HUES6 (cell line): ENCODE data around the gene CEACAM5.
"Not testable (repeated sequence)": the region's sequence is repeated elsewhere in the genome, so short reads cannot be mapped to it uniquely, and the experiment has no call there.

ENCODE experiments used
- H3K27ac ChIP-seq: 2 replicates; pipeline ENCODE4 v1.7.0; 2013; ENCODE audit warnings: low read depth, mild to moderate bottlenecking, low read length, inconsistent platforms
- H3K27me3 ChIP-seq: 2 replicates; pipeline ENCODE4 v1.6.1; 2013; ENCODE audit warnings: low read length; ENCODE audit not compliant: control insufficient read depth, insufficient read depth
- H3K36me3 ChIP-seq: 2 replicates; pipeline ENCODE4 v1.6.1; 2013; ENCODE audit warnings: low read length; ENCODE audit not compliant: control insufficient read depth, insufficient read depth
- H3K4me1 ChIP-seq: 2 replicates; pipeline ENCODE4 v1.6.1; 2013; ENCODE audit warnings: low read length; ENCODE audit not compliant: control insufficient read depth, insufficient read depth
- H3K4me3 ChIP-seq: 2 replicates; pipeline ENCODE4 v1.5.1; 2013; ENCODE audit warnings: low read depth, low read length
- H3K9ac ChIP-seq: one replicate; pipeline ENCODE4 v1.6.1; 2013; ENCODE audit warnings: mild to moderate bottlenecking, low read length
- H3K9me3 ChIP-seq: 2 replicates; pipeline ENCODE4 v1.6.1; 2013; ENCODE audit warnings: low read depth, low read length; ENCODE audit not compliant: control insufficient read depth, insufficient read depth

The CEACAM5 gene

GRCh38 chr19:41758846-41759245 lies 50.4 kb downstream of the CEACAM5 start:
- no peak overlapping the region for H3K27ac ChIP-seq
- H3K9ac ChIP-seq: no peak overlapping the region
- peaks cover 61% of the 10 kb centered on the region for H3K27me3 ChIP-seq
- no peaks in the 10 kb centered on the region for H3K36me3 ChIP-seq
- no peaks in the 10 kb centered on the region for H3K4me1 ChIP-seq
- no peaks in the 10 kb centered on the region for H3K9me3 ChIP-seq
- H3K4me3 ChIP-seq: no peak overlapping the region

GRCh38 chr19:41767115-41767514 lies 58.7 kb downstream of the CEACAM5 start:
- Histone ChIP-seq H3K4me1 (no peaks in the 10 kb centered on the region), H3K9ac (no peak overlapping the region), H3K27ac (no peak overlapping the region), H3K9me3 (no peaks in the 10 kb centered on the region), H3K4me3 (no peak overlapping the region), H3K27me3 (peaks cover 50% of the 10 kb centered on the region), H3K36me3 (no peaks in the 10 kb centered on the region)

GRCh38 chr19:41768105-41768504 lies 59.7 kb downstream of the CEACAM5 start:
- not testable (repeated sequence) for H3K4me3 ChIP-seq, H3K9me3 ChIP-seq, H3K9ac ChIP-seq, H3K36me3 ChIP-seq, H3K4me1 ChIP-seq, H3K27ac ChIP-seq
- peaks cover 44% of the 10 kb centered on the region for H3K27me3 ChIP-seq

- peaks cover 30% of the 10 kb centered on the region for H3K27me3 ChIP-seq
- H3K36me3 ChIP-seq: no peaks in the 10 kb centered on the region
- H3K4me3 ChIP-seq: no peak overlapping the region
- no peak overlapping the region for H3K9ac ChIP-seq
- no peaks in the 10 kb centered on the region for H3K4me1 ChIP-seq
- no peak overlapping the region for H3K27ac ChIP-seq
- no peaks in the 10 kb centered on the region for H3K9me3 ChIP-seq
Measured at GRCh38 chr19:41769608-41770007, 61.2 kb downstream of the CEACAM5 start.

GRCh38 chr19:41771410-41771809 lies 63.0 kb downstream of the CEACAM5 start:
- Histone ChIP-seq H3K4me1 (no peaks in the 10 kb centered on the region), H3K9me3 (no peaks in the 10 kb centered on the region), H3K27ac (no peak overlapping the region), H3K9ac (no peak overlapping the region), H3K27me3 (peaks cover 17% of the 10 kb centered on the region), H3K4me3 (no peak overlapping the region), H3K36me3 (no peaks in the 10 kb centered on the region)

- no peaks in the 10 kb centered on the region for H3K36me3 ChIP-seq
- H3K27me3 ChIP-seq: peaks cover 14% of the 10 kb centered on the region
- no peaks in the 10 kb centered on the region for H3K9me3 ChIP-seq
- H3K27ac ChIP-seq: no peak overlapping the region
- H3K9ac ChIP-seq: no peak overlapping the region
- H3K4me1 ChIP-seq: no peaks in the 10 kb centered on the region
- H3K4me3 ChIP-seq: no peak overlapping the region
Measured at GRCh38 chr19:41774515-41774980, 66.1 kb downstream of the CEACAM5 start.

- H3K9me3 ChIP-seq: no peaks in the 10 kb centered on the region
- H3K4me3 ChIP-seq: no peak overlapping the region
- H3K27ac ChIP-seq: no peak overlapping the region
- H3K4me1 ChIP-seq: no peaks in the 10 kb centered on the region
- peaks cover 16% of the 10 kb centered on the region; the same call in 1 of the 2 replicates for H3K27me3 ChIP-seq
- H3K36me3 ChIP-seq: no peaks in the 10 kb centered on the region
- H3K9ac ChIP-seq: no peak overlapping the region
Measured at GRCh38 chr19:41776700-41777099, 68.3 kb downstream of the CEACAM5 start.
